ENCODE results near the gene EBF3.

EBF3 gene

DNA sequence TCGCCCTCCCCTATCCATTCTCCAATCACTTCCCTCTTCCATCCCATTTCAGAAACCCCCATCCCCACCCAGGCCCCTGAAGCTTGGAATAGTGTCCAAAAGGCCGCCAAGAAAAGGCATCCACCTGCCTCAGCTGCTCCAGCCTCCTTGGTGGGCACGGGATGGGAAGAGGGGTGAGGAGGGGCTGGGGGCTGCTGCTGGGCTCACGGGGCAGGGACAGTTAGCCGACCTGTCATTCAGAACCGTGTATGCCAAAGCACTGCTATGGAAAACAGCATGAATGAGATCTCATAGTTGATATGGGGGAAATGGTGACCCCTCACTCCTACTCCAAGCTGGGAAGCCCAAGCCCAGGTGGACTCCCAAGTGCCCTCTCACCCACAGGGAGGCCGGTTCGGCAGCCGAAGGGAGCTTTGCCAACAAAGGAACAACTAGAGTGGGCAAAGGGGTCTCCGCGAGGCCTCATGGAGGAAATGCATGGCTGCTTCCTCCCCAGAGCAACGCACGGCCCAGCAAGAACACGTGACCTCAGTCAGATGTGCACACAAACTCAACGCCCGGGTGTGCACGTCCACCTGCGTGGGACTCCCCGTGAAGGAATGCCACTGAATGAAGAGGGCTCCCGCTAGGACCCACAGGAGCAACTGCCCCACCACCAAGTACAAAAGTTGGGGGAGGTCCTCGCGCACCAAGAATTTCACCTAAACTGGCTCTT lies 52.5 kb downstream of the EBF3 start:
- Mint-ChIP-seq H3K4me1 (ENCODE audit: low read depth) (no peaks in the 10 kb centered on the region), H3K9me3 (ENCODE audit: low read depth) (no peaks in the 10 kb centered on the region), H3K36me3 (no peaks in the 10 kb centered on the region), H3K4me3 (no peak overlapping the region), H3K27ac (no peak overlapping the region), H3K27me3 (peaks cover 2% of the 10 kb centered on the region)

DNA sequence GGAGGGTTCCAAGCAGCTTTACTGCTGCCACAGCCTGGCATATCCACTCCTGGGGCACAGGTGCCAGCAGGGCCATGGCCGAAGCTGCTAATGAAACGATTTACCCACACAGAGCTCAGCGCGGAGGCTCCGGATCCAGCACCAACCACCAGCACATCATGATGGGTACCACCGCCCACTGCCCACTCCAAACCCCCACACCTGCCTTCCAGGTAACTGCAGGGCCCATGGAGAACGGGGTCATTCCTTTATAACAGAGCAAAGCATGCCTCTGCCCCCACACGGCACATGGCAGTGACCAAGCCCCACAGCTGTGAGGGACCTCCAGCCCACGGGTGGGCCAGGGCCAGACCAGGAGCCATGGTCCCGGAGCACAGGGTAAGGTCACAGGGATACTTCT lies 53.2 kb downstream of the EBF3 start:
- H3K4me3 Mint-ChIP-seq, result no peak overlapping the region
- no peaks in the 10 kb centered on the region for H3K9me3 Mint-ChIP-seq (ENCODE audit: low read depth)

DNA sequence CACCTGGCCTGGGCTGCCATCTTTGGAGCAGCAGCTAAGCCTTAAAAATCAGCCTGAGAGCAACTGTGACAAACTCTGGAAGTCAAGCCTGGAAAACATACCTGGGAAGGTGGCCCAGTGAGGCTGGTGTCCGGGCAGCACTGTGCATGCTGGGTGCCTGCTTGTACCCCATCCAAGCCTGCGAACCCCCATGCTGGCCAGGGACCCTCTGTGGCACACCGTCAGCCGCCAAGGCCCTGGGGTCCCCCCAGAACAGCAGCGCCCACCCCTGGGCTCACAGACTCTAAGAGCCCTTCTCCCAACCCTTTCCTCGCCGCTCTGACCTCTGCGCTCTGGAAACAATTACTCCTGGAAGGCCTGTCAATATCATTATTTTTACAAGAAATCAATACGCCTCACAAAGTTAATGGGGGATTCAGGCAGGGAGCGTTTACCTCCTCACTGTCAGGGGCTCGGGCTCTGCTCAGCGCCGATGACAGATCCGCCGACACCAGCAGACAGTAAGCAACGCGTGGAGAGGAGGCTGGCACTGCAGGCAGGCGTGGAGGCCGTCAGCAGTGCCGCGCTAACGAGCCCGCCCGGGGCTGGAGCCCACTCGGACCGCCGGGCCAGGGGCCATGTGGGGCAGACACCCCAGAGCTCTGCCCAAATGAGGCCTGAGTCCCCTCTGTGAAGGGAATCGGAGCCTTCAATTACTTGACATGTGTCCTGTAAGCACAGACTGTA lies 54.4 kb downstream of the EBF3 start:
- H3K4me3 Mint-ChIP-seq, result no peak overlapping the region
- no peaks in the 10 kb centered on the region for H3K36me3 Mint-ChIP-seq
- H3K9me3 Mint-ChIP-seq (ENCODE audit: low read depth), result no peaks in the 10 kb centered on the region
- no peak overlapping the region for H3K27ac Mint-ChIP-seq
- H3K4me1 Mint-ChIP-seq (ENCODE audit: low read depth), result no peaks in the 10 kb centered on the region
- H3K27me3 Mint-ChIP-seq, result peaks cover 2% of the 10 kb centered on the region

More for the DNA sequence above, 53.2 kb downstream of the EBF3 start:
- Mint-ChIP-seq H3K27me3 (peaks cover 2% of the 10 kb centered on the region), H3K36me3 (no peaks in the 10 kb centered on the region), H3K4me1 (ENCODE audit: low read depth) (no peaks in the 10 kb centered on the region), H3K27ac (no peak overlapping the region)

DNA sequence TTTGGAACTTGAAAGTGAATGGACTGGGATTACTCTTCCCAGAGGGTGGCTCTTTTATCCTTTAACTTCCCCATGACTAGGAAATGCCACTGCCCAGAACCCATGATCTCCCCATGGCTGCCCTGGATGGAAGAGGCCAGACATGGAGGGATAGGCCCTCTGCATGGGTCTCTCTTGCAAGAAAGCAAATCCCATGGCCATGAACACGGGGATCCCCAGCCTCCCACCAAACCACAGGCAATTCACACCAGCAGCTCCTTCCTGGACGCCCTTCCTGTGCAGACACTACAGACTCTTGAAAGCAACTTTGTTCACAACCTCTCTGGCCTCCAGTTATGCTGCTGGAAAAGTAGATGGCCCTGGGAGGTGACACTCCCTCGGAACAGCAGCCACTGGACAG lies 55.0 kb downstream of the EBF3 start:
- no peaks in the 10 kb centered on the region for H3K4me1 Mint-ChIP-seq (ENCODE audit: low read depth)
- no peaks in the 10 kb centered on the region for H3K36me3 Mint-ChIP-seq
- peaks cover 2% of the 10 kb centered on the region for H3K27me3 Mint-ChIP-seq
- no peak overlapping the region for H3K27ac Mint-ChIP-seq
- H3K4me3 Mint-ChIP-seq, result no peak overlapping the region
- H3K9me3 Mint-ChIP-seq (ENCODE audit: low read depth), result no peaks in the 10 kb centered on the region

DNA sequence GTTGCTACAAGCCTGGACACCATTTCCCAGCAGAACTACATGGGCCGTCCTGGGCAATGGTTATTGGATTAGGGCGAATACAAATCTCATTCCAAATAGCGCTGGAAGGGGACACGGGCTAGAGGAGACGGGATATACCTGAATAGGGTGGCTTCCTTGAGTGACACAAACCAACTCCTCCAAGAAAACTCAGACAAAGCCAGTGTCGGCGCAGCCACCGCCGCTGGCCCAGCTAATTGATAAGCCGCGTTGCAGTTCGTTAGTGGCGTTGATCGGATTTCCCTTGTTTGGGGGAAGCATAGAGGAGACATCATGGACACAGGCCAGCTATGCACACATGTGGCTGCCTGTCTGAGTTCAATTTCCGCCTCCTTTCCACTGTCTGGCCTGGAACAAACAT lies 55.7 kb downstream of the EBF3 start:
- Mint-ChIP-seq H3K4me3 (no peak overlapping the region), H3K9me3 (ENCODE audit: low read depth) (no peaks in the 10 kb centered on the region), H3K27ac (no peak overlapping the region), H3K27me3 (peaks cover 2% of the 10 kb centered on the region), H3K4me1 (ENCODE audit: low read depth) (no peaks in the 10 kb centered on the region), H3K36me3 (no peaks in the 10 kb centered on the region)

DNA sequence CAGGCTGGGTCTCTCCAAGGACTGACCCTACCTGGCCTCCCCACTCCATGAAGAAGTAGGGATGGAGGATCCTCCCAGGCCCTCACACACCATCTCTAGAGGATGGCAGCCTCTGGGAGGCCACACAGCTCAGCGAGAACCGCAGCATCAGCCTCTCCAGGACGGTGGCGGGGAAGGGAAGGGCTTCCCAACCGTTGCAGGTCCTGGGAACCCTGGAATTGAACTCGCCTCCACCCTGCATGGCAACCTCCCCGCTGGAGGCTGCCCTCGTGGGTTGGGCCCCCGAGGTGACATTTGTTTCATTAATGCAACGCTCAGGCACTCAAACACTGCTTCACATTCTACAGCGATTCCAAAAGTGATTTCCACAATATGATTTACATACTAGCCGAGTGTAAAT lies 58.5 kb downstream of the EBF3 start:
- no peak overlapping the region for H3K27ac Mint-ChIP-seq
- no peaks in the 10 kb centered on the region for H3K4me1 Mint-ChIP-seq (ENCODE audit: low read depth)
- H3K36me3 Mint-ChIP-seq, result no peaks in the 10 kb centered on the region
- H3K9me3 Mint-ChIP-seq (ENCODE audit: low read depth), result no peaks in the 10 kb centered on the region
- H3K4me3 Mint-ChIP-seq, result no peak overlapping the region
- peaks cover 4% of the 10 kb centered on the region for H3K27me3 Mint-ChIP-seq

DNA sequence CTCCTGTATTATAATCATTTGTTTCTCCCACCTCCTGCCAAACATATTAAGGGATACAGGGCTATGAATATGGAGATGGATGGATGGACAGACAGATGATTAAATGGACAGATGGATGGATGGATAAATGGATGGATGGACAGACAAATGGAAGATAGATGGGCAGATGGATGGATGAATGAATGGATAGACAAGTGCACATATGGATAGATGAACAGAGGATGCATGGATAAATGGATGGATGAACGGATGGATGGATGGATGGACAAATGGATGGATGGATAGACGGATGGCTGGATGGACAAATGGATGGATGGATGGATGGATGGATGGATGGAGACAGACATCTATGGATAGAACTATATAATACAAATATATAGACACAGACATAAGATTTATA lies 59.8 kb downstream of the EBF3 start:
- no peaks in the 10 kb centered on the region for H3K36me3 Mint-ChIP-seq
- H3K27me3 Mint-ChIP-seq, result peaks cover 8% of the 10 kb centered on the region
- H3K4me1 Mint-ChIP-seq (ENCODE audit: low read depth), result no peaks in the 10 kb centered on the region
- H3K4me3 Mint-ChIP-seq, result no peak overlapping the region
- H3K9me3 Mint-ChIP-seq (ENCODE audit: low read depth), result no peaks in the 10 kb centered on the region
- H3K27ac Mint-ChIP-seq, result no peak overlapping the region

DNA sequence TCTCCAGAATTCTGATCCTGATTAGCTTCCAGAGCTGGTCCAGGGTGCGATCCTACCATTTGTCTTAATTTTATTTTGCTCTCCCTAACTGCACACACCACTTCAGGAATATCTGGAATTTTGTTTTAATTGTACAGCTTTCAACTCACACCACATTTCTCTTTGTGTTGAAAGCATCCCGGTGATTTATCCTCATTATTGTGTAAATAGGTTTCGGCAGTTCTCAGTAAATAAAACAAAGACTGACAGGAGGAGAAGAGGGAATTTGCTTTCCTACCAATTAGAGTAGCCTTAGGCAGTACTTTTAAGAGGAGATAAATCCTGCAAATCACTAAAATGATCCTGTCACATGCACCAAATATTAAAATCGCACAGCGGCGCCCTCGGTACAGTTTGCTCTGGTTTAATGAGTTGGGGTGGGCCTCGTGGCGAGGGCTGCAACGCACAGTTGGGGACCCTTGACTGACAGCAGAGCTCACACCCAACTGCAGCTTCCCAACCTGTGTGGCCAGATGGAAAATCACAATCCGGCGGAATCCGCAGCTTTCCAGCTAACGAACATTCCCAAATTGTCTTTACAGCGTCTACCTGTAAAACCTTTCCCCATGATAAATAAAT lies 62.6 kb downstream of the EBF3 start:
- Mint-ChIP-seq H3K4me3 (no peak overlapping the region), H3K9me3 (ENCODE audit: low read depth) (no peaks in the 10 kb centered on the region), H3K27ac (no peak overlapping the region), H3K4me1 (ENCODE audit: low read depth) (no peaks in the 10 kb centered on the region), H3K27me3 (peaks cover 8% of the 10 kb centered on the region), H3K36me3 (no peaks in the 10 kb centered on the region)

DNA sequence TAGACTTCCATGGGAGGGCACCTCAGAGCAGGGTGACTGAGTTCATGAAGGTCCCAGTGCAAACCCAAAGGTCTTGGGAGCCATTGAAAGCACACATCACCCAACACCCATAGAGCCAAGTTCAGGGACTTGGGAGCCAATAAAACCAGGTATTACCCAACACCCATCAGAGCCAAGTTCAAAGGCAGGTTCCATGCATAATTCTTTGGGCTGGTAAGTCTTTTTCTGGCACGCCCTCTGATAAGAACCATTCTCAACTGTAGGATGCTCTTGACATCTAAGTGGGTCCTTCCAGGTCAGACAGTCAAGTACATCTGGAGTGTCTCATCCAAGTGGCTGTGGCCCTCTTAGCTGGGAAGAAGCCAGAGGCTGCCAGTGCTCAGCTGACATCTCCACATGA lies 63.2 kb downstream of the EBF3 start:
- peaks cover 9% of the 10 kb centered on the region for H3K27me3 Mint-ChIP-seq
- no peaks in the 10 kb centered on the region for H3K4me1 Mint-ChIP-seq (ENCODE audit: low read depth)
- no peaks in the 10 kb centered on the region for H3K36me3 Mint-ChIP-seq
- no peak overlapping the region for H3K27ac Mint-ChIP-seq
- H3K4me3 Mint-ChIP-seq, result no peak overlapping the region
- H3K9me3 Mint-ChIP-seq (ENCODE audit: low read depth), result no peaks in the 10 kb centered on the region

DNA sequence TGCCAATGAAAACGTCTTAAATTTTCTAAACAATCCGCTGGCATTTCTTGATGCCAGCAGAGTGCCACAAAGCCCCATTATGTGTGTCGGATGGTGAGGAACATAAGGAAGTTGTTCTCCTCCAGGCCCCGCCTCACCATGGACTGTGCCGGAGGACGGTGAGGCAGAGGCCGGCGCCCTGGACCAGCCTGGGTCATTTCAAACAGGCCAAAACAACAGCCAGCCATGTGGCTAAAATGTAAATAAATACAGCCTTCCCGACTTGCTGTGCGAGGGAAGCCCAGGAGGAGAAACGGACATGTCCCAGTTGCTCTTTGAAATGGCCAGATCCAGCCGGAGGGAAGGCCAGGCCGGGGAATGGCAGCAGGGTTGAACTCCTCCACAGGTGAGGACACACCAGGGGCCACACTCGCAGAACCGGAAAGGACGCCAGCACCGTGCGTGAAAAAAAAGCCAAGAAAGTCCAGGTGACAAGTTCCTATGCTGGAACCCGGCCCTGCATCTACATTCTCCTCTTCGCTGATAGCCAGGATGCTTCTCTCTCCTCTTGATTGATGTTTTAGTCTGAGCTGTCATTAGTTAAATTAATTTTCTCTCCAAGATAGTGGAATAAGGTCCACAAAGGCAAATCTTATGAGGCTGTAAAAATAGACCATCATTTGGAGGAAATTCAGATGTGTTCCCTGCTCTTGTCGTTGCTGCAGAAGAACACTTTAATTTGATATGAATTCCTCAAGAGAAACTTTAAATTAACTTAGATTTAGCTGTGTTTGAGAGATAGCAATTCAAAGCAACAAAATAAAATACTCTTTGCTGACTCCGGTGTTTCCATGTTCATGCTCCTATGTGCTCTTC lies 64.6 kb downstream of the EBF3 start:
- Mint-ChIP-seq H3K4me1 (ENCODE audit: low read depth) (no peaks in the 10 kb centered on the region), H3K9me3 (ENCODE audit: low read depth) (no peaks in the 10 kb centered on the region), H3K27ac (no peak overlapping the region), H3K27me3 (peaks cover 14% of the 10 kb centered on the region), H3K36me3 (no peaks in the 10 kb centered on the region), H3K4me3 (no peak overlapping the region)

DNA sequence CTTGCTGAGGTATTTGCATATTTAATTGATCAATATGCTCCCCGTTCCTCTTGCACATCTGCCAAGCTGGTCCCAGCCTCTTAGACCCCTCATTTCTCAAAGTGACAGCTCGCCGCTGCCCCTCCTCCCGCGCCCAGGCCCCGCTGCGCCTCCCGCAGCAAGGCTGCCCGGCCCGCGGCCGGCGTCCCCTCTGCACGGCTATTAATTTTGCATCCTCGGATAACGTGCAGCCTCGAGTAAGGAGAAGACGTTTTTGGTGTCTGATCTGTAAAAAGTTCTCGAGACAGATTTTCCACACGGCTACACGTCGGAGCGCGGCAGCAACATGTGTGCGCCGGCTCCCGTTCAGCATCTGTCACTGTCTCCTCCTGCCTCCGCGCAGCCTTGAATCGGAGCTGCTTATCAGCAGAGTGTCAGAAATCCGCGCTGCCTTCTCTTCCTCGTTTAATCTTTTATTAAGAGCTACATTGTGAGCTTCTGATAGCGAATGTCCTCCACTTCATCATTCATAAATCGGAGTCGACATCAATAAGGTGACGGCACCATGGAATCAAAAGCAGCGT lies 65.3 kb downstream of the EBF3 start:
- no peaks in the 10 kb centered on the region for H3K4me1 Mint-ChIP-seq (ENCODE audit: low read depth)
- no peak overlapping the region for H3K4me3 Mint-ChIP-seq
- peaks cover 14% of the 10 kb centered on the region for H3K27me3 Mint-ChIP-seq
- no peaks in the 10 kb centered on the region for H3K9me3 Mint-ChIP-seq (ENCODE audit: low read depth)
- no peak overlapping the region for H3K27ac Mint-ChIP-seq
- no peaks in the 10 kb centered on the region for H3K36me3 Mint-ChIP-seq

DNA sequence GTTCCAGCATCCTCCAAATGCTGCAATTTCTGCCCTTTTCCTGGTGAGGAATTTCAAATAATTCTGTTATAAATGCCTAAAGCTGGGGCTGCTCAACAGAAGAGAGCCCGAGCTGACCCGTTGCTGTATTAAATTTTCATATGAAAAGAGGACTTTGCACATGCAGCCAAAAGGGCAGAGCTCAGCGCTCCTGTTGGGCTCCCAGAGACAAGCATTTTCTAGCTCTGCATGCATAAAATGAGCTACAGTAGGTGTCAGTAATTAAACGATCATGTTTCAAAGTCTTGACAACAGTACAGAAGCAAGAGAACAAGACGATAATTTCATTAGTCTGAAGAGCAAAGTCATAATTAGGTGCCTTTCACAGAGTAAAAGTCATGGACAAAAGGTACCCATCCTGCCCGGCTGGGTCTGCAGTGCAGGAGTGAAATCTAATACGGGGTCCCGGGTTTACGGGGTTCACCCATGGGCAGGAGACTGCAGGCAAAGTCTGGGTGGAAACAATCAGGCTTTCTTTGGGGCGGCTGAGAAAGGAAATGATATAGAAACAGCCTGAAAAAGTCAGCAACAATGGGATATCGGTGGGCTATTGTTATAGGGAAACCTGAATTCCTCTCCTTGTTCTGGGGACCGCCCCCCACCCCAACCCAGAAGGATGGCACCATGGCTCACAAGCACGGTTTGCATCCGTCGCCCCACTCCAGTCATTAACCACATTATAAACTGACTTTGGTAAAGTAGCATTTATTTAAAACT lies 66.0 kb downstream of the EBF3 start:
- H3K4me3 Mint-ChIP-seq, result no peak overlapping the region
- H3K27me3 Mint-ChIP-seq, result peaks cover 14% of the 10 kb centered on the region
- no peaks in the 10 kb centered on the region for H3K36me3 Mint-ChIP-seq
- H3K4me1 Mint-ChIP-seq (ENCODE audit: low read depth), result no peaks in the 10 kb centered on the region
- no peaks in the 10 kb centered on the region for H3K9me3 Mint-ChIP-seq (ENCODE audit: low read depth)
- H3K27ac Mint-ChIP-seq, result no peak overlapping the region

DNA sequence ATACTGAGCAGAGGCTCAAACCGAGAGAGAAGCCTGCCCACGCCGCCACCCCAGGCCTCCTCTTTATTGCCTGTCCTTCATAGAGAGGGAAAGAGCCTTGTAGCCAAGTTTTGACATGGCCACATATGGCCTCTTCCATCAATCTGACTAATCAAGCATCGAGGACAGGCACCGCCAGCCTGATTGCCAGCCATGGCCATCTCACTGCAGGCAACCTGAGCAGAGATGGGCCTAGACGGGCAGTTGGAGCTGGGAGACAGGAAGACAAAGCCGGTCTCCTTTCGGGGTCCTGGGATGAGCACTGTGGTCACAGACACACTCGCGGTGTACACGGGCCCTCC lies 67.2 kb downstream of the EBF3 start:
- no peak overlapping the region for H3K4me3 Mint-ChIP-seq
- no peaks in the 10 kb centered on the region for H3K9me3 Mint-ChIP-seq (ENCODE audit: low read depth)
- no peaks in the 10 kb centered on the region for H3K36me3 Mint-ChIP-seq
- H3K27me3 Mint-ChIP-seq, result peaks cover 11% of the 10 kb centered on the region
- H3K4me1 Mint-ChIP-seq (ENCODE audit: low read depth), result no peaks in the 10 kb centered on the region
- no peak overlapping the region for H3K27ac Mint-ChIP-seq

DNA sequence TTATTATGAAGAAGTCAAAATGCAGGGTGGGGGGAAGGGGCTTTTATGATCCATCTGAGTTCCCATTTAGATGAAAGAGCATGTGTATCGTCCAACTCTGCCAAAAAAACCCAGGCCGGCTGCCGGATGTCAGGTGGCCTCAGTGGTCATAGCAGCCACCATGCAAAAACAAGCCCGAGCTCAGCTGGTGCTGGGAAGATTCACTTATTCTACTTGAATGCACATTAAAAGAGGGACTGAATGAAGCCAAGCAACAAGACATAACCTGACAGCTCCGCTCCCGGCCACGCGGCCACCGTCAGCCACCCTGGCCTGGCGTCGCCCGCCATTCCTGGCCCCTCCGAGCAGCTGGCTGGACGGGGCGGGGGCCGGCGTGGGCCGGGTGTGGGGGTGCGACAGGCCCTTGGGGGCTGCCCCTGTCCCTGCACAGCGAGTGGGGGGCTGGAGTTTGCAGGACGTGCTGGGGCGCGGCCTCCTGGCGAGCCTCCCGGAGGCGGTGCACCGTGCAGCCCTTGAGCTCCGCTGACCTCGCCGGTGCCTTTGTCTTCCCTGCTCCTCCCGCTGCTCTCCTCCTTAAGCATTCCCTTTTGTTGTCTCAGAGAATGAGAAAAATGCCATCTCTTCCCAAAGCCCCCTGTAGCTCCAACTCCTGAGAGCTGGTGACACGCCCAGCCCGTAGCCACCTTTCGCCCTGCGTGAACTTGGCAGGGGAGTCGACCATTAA lies 67.8 kb downstream of the EBF3 start:
- H3K27ac Mint-ChIP-seq, result no peak overlapping the region
- H3K4me1 Mint-ChIP-seq (ENCODE audit: low read depth), result no peaks in the 10 kb centered on the region
- H3K27me3 Mint-ChIP-seq, result peaks cover 11% of the 10 kb centered on the region
- no peak overlapping the region for H3K4me3 Mint-ChIP-seq
- no peaks in the 10 kb centered on the region for H3K9me3 Mint-ChIP-seq (ENCODE audit: low read depth)
- no peaks in the 10 kb centered on the region for H3K36me3 Mint-ChIP-seq
